GM12878 (cell line): ENCODE data around the gene AP1G2. TPM values are rescaled to one million over a fixed set of nuclear protein-coding genes. Genes with fewer than 3 reads are reported as not detected.

ENCODE experiments used
- CUX1 ChIP-seq: IDR thresholded peaks from 2 replicates; pipeline ENCODE4 v1.6.1; 2012; ENCODE audit warnings: improper control_type of control experiment, low read depth, low read length; ENCODE audit not compliant: insufficient replicate concordance
- EGR1 ChIP-seq, 2 experiments: IDR thresholded peaks; 1 replicate in 1 of 2; 2 replicates in 1 of 2; pipeline ENCODE4 v1.6.1; 2011 to 2012; ENCODE audit warnings: low read depth in 2 of 2, low read length in 2 of 2, borderline replicate concordance in 1 of 2, mild to moderate bottlenecking in 1 of 2, moderate library complexity in 1 of 2
- PAX5 ChIP-seq: IDR thresholded peaks from 2 replicates; pipeline ENCODE4 v1.6.1; 2011; ENCODE audit warnings: low read depth, low read length, borderline replicate concordance
- SUPT20H ChIP-seq: IDR thresholded peaks from 2 replicates; pipeline ENCODE4 v1.6.1; 2011; ENCODE audit warnings: low read depth, mild to moderate bottlenecking, low read length, moderate library complexity, borderline replicate concordance; ENCODE audit not compliant: control insufficient read depth
- TCF12 ChIP-seq: IDR thresholded peaks from 2 replicates; pipeline ENCODE4 v1.6.1; 2011; ENCODE audit warnings: low read depth, mild to moderate bottlenecking, low read length
- ZBTB4 ChIP-seq: fragments of 450-650 bp; formaldehyde crosslinking; IDR thresholded peaks from 2 replicates; pipeline ENCODE4 v1.4.0; 2022; ENCODE audit warnings: mild to moderate bottlenecking, moderate library complexity
- polyA plus RNA-seq, 11 experiments: library from polyadenylated mRNA; depleted of rRNA in 4 of 11; unstranded in 6 of 11; stranded (reverse) in 5 of 11; fragments of >200 nt; fragmentation: Nextera tagmentation in 4 of 11; fragmentation: Illumina TruSeq in 1 of 11; extraction: Ambion mirVana in 4 of 11; extraction: Trizol in 1 of 11; gene quantifications; 1 replicate in 1 of 11; 2 replicates in 10 of 11; pipeline versions ENCODE4 v1.2.1 to v1.2.3, GENCODE V29; 2011 to 2016; ENCODE audit warnings: inconsistent platforms in 2 of 11, missing spikeins in 2 of 11, low read depth in 1 of 11
- total RNA-seq, 4 experiments: library from RNA; depleted of rRNA in 3 of 4; stranded (reverse); fragments of >200 nt in 3 of 4; fragmentation: Illumina TruSeq in 1 of 4; extraction: Trizol in 1 of 4; gene quantifications; 2 replicates each; pipeline versions ENCODE4 v1.2.1 to v1.2.3, GENCODE V29; 2013 to 2021

Gene AP1G2
- total and polyA plus RNA-seq, 10 of the 15 experiments (the other 5 are each of a cell fraction or from before 2014, with no cell fraction given) = 41.5 to 146 (median 103) TPM

- TF ChIP-seq CUX1 (no peak), TCF12 (no peak), ZBTB4 (CRISPR knock-in tag) (no peak), SUPT20H (no peak), PAX5 (no peak), EGR1 (IDR thresholded peaks at IDR 0.05; ENCODE audit: borderline replicate concordance in 1 of 2, low read depth in 2 of 2, low read length in 2 of 2) (no peak)
These were observed 29.4 kb downstream of the AP1G2 start (continued) for GRCh38 chr14:23538050-23538718.
